ENCODE measurements around the gene SLCO4A1. TPM values are rescaled to one million over a fixed set of nuclear protein-coding genes. Genes with fewer than 3 reads are reported as not detected.

SLCO4A1 gene
- total RNA-seq, 1 donor from 2014 or later = 26.5 TPM

DNA sequence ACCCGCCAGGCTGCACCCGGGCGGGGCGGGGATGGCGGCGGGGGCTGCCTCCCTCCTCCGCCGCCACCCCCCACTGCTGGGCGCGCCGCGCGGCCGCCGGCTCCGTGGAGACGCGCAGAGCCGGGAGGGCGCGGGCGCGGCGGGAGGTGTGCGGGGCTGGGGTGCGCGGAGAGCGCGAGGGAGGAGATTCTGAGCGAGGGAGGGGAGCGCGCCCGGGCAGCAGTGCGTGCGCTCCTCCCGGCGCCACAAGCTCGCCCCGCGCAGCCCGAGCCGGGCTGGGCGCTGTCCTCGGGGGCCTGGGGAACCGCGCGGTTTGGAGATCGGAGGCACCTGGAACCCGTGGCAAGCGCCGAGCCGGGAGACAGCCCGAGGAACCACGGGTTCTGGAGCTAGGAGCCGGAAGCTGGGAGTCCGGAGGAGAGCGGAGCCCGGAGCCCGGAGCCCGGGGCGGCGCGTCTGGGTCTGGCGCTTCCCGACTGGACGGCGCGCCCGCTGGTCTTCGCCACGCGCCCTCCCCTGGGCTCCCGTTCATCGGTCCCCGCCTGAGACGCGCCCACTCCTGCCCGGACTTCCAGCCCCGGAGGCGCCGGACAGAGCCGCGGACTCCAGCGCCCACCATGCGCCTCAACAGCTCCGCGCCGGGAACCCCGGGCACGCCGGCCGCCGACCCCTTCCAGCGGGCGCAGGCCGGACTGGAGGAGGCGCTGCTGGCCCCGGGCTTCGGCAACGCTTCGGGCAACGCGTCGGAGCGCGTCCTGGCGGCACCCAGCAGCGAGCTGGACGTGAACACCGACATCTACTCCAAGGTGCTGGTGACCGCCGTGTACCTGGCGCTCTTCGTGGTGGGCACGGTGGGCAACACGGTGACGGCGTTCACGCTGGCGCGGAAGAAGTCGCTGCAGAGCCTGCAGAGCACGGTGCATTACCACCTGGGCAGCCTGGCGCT, 66.6 kb downstream of the SLCO4A1 start, which contains the start of gene NTSR1:
Gene NTSR1 (plus strand): TSS at position 246 of the 946 bp plus-strand sequence. CDS start 372 bp downstream, at position 618.
- H3K36me3 Mint-ChIP-seq (ENCODE audit: unreplicated experiment) = no peaks in the 10 kb centered on the region
- no peak for TF ChIP-seq CTCF (IDR thresholded peaks at IDR 0.05; ENCODE audit: partially characterized antibody, unreplicated experiment)
- peaks cover 3% of the 10 kb centered on the region for H3K9me3 Mint-ChIP-seq (ENCODE audit: unreplicated experiment)
- DNase-seq = peak; percentile 54
- H3K4me3 Mint-ChIP-seq (ENCODE audit: unreplicated experiment) = peak within 1 kb of the TSS; percentile 74
- H3K27me3 Mint-ChIP-seq (ENCODE audit: unreplicated experiment) = peaks cover 9% of the 10 kb centered on the region
- H3K27ac Mint-ChIP-seq (ENCODE audit: unreplicated experiment) = no peak within 1 kb of the TSS
- peaks cover 9% of the 10 kb centered on the region for H3K4me1 Mint-ChIP-seq (ENCODE audit: low read depth, unreplicated experiment)

GRCh38 chr20:62709537-62709905, 67.2 kb downstream of the SLCO4A1 start:
- H3K4me3 Mint-ChIP-seq (ENCODE audit: unreplicated experiment) = no peak overlapping the region

GRCh38 chr20:62710221-62710885, 68.0 kb downstream of the SLCO4A1 start:
- Mint-ChIP-seq H3K36me3 (ENCODE audit: unreplicated experiment) (peaks cover 11% of the 10 kb centered on the region), H3K27ac (ENCODE audit: unreplicated experiment) (no peak overlapping the region), H3K9me3 (ENCODE audit: unreplicated experiment) (peaks cover 5% of the 10 kb centered on the region), H3K4me1 (ENCODE audit: low read depth, unreplicated experiment) (peaks cover 9% of the 10 kb centered on the region), H3K27me3 (ENCODE audit: unreplicated experiment) (peaks cover 11% of the 10 kb centered on the region), H3K4me3 (ENCODE audit: unreplicated experiment) (peak overlapping the region; percentile 36)
- TF ChIP-seq CTCF (IDR thresholded peaks at IDR 0.05; ENCODE audit: partially characterized antibody, unreplicated experiment) = no peak
- no peak for DNase-seq

More at GRCh38 chr20:62709537-62709905, 67.2 kb downstream of the SLCO4A1 start:
- no peak for DNase-seq
- Mint-ChIP-seq H3K4me1 (ENCODE audit: low read depth, unreplicated experiment) (peaks cover 9% of the 10 kb centered on the region), H3K27me3 (ENCODE audit: unreplicated experiment) (peaks cover 11% of the 10 kb centered on the region), H3K27ac (ENCODE audit: unreplicated experiment) (no peak overlapping the region), H3K9me3 (ENCODE audit: unreplicated experiment) (peaks cover 3% of the 10 kb centered on the region), H3K36me3 (ENCODE audit: unreplicated experiment) (peaks cover 6% of the 10 kb centered on the region)
- TF ChIP-seq CTCF (IDR thresholded peaks at IDR 0.05; ENCODE audit: partially characterized antibody, unreplicated experiment) = no peak

DNA sequence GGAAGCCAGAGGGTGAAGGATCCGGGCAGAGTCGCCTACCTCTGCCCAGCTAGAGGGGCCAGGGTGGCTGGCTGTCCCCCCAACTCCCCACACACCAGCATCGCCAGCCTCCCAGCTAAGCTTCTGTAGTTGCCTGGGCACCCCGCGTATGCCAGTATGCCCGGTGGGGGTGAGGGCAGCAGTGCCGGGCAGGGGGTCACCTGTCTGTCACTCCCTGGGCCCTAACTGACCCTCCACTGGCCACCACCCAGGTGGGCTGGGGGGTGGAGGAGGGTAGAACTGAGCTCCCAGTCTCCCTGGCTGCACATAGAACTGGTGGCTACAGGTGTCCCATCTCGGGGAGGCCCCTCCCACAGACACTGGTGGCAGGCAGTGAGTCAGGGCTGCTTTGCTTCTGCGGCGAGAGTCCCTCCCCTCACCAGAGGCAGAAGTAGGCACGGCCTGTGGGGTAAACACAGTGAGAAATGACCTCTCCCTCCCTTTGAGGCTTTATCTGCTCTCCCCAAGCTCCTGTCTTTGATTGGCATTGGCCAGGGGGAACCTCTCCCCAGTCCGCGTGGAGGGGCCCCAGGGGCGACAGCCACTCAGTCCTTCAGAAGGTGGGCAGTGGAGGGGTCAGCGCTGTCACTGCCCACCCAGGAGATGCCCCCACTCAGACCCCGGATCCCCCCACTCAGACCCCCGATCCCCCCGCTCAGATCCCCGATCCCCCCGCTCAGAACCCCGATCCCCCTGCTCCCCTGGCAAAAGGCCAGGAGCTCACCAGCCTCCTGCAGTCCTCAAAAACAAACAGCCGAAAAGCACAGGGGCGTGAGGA, 68.8 kb downstream of the SLCO4A1 start:
- Mint-ChIP-seq H3K9me3 (ENCODE audit: unreplicated experiment) (peaks cover 5% of the 10 kb centered on the region), H3K36me3 (ENCODE audit: unreplicated experiment) (peaks cover 11% of the 10 kb centered on the region), H3K4me1 (ENCODE audit: low read depth, unreplicated experiment) (peaks cover 7% of the 10 kb centered on the region), H3K27me3 (ENCODE audit: unreplicated experiment) (peaks cover 11% of the 10 kb centered on the region), H3K4me3 (ENCODE audit: unreplicated experiment) (no peak overlapping the region), H3K27ac (ENCODE audit: unreplicated experiment) (no peak overlapping the region)
- no peak for TF ChIP-seq CTCF (IDR thresholded peaks at IDR 0.05; ENCODE audit: partially characterized antibody, unreplicated experiment)
- DNase-seq = no peak

All from glutamatergic neuron (in vitro differentiated cells).